IPS DF 4.7 (cell line): ENCODE data around the gene DEUP1.
"Not testable (repeated sequence)": the region's sequence is repeated elsewhere in the genome, so short reads cannot be mapped to it uniquely, and the experiment has no call there.

Experiments used
- DNase-seq: peaks from one replicate; pipeline ENCODE4 v3.0.0-alpha.2; 2013; ENCODE audit warnings: low spot score; ENCODE audit errors: extremely low read depth

Gene DEUP1

DNA sequence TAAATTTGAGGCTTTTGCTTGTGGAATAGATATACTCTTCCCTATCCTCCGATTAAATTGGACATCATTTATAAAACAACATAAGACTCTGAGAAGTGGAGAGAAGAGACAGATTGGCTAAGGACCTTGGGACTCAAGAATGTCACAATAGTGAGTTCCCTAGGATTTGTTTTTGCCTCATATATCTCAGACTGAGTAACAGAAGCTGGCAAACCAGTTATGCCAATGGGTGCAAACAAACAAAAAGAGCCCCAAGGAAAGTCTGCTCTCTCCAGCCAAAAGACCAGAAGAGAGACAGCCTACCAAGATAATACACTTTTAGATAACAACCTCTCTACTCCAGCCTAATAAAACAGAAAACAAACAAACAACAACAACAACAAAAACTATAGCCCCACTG, 28.9 kb downstream of the DEUP1 start:
- DNase-seq: no peak

GRCh38 chr11:93361435-93361834, 30.9 kb downstream of the DEUP1 start:
- no peak for DNase-seq

GRCh38 chr11:93368022-93368421, 37.5 kb downstream of the DEUP1 start:
- no peak for DNase-seq

- no peak for DNase-seq
Measured at GRCh38 chr11:93370260-93370659, 39.7 kb downstream of the DEUP1 start.

DNA sequence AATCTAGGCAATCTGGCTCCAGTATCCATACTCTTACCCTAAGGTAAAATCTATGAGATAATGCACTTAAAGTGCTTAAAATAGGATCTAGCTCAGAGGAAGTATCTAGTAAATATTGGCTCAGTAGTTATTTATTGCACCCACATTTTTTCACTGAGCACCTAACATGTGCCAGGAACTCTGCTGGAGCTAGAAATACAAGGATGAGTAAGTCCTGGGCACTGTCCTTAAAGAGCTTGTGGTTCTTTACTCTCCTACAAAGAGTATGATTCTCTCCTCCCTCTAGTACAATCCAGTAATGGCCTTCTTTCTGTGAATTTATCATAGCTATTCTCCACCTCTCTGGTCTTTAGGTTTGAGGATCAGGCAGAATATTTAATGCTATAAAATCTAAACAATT, 59.2 kb downstream of the DEUP1 start:
- no peak for DNase-seq

DNA sequence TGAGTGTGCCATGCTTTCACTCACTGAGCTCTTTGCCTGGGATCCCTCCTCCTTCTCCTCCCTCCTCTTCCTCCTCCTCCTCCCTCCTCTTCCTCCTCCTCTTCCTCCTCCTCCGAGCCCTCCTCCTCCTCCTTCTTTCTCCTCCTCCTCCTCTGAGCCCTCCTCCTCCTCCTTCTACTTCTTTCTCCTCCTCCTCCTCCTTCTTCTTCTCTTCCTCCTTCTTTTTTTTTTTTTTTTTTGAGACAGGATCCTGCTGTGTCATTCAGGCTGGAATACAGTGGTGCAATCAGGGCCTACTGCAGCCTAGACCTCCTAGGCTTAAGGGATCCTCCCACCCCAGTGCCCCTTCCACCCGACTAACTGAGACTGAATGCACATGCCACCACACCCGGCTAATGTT, 62.3 kb downstream of the DEUP1 start:
- no peak for DNase-seq

DNA sequence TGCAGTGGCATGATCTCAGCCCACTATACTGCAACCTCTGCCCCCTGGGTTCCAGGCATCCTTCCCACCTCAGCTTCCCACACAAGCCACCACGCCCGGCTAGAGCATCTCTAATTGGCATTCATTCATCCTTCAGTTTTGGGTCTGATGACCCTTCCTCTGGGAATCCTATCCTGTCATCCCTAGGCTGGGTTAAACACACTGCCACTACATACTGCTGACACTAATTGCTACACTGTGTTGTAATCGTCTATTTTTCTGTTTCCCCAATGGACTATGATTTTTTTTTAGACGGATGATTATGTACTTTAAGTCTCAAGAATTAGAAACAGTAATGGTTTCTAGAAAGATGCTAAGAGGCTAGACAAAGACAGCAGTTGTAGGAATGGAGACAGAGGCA, 62.8 kb downstream of the DEUP1 start:
- DNase-seq: no peak

- DNase-seq: no peak
Measured at GRCh38 chr11:93394488-93394887, 63.9 kb downstream of the DEUP1 start.

- DNase-seq: no peak
Measured at GRCh38 chr11:93396316-93396715, 65.8 kb downstream of the DEUP1 start.

DNA sequence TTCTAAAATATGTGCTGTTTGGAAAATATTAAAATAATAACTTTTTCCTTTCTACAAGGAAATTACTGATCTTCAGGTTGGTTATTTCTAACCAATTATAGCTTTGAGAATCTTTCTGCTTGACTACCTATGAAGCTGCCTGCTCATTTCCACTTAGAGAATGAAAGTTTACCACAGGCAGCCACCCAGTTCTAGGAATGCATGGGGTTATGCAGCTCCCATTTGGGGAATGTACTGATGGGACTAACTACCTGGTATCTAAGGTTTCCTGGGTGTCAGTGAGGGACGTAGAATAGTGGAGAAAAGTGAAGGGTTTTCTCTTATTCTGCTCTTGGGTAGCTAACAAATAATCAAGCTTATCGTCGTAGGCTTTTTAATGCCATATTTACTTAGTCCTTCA, 73.4 kb downstream of the DEUP1 start:
- no peak for DNase-seq

DNA sequence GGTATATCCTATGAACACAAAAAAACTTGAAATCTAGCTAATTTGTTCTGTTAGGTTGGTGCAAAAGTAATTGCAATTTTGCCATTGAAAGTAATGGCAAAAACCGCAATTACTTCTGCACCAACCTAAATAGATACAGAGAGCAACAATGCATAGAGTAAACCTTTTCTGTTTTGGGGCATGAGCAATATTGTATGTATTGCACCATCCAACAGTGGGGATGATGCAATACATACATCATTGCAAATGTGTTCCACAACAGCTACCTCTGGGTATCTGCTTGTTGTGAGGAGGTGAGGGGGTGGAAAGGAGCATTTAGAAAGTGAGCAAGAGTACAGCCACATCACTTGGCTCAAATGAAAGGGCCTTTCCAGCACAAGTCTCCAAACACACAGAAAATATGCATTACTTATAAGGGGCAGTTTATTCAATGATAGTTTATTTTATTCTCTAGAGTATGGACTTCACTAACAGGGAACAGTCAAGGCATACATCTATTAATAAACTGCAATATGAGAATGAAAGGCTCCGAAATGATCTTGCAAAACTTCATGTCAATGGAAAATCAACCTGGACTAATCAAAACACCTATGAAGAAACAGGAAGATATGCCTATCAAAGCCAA, 77.3 kb downstream of the DEUP1 start:
- DNase-seq: no peak

DNA sequence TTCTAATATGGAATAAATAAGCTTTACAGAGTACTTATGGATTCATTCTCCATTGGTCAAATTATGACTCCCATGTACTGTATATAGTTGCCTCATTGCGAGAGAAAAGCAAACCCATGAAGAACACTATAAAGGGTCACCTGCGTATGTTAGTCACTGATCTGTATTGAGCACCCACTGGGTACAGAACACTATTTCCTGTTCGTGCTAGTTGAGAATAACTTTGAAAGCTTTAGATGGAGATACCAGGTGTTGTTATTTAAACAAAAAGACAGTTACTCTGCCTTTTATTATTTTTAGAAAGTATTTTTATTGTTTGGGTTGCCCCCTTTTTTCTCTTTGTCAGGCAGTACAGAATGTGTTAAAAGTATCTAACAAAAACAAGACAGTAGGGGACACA, 79.9 kb downstream of the DEUP1 start:
- DNase-seq: no peak

- DNase-seq: no peak
Measured at GRCh38 chr11:93411705-93412104, 81.2 kb downstream of the DEUP1 start.

- no peak for DNase-seq
Measured at GRCh38 chr11:93432247-93432646, 101.7 kb downstream of the DEUP1 start.

DNA sequence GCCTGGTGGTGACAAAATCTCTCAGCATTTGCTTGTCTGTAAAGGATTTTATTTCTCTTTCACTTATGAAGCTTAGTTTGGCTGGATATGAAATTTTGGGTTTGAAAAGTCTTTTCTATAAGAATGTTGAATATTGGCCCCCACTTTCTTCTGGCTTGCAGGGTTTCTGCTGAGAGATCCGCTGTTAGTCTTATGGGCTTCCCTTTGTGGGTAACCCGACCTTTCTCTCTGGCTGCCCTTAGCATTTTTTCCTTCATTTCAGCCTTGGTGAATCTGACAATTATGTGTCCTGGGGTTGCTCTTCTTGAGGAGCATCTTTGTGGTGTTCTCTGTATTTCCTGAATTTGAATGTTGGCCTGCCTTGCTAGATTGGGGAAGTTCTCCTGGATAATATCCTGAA, 112.7 kb downstream of the DEUP1 start:
- not testable (repeated sequence) for DNase-seq

DNA sequence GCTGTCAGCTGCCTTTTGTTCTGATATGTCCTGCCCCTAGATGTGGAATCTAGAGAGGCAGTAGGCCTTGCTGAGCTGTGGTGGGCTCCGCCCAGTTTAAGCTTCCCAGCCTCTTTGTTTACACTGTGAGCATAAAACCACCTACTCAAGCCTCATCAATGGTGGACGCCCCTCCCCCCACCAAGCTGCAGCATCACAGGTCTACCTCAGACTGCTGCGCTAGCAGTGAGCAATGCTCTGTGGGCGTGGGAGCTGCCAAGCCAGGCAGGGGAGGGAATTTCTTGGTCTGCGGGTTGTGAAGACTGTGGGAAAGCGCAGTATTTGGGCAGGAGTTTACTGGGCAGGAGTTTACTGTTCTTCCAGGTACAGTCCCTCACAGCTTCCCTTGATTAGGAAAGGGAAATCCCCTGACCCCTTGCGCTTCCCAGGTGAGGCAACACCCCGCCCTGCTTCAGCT, 114.1 kb downstream of the DEUP1 start:
- DNase-seq: peak; percentile 19

GRCh38 chr11:93458286-93458685, 127.7 kb downstream of the DEUP1 start:
- DNase-seq: no peak

- DNase-seq: not testable (repeated sequence)
Measured at GRCh38 chr11:93463666-93464065, 133.1 kb downstream of the DEUP1 start.

- DNase-seq: no peak
Measured at GRCh38 chr11:93464927-93465540, 134.5 kb downstream of the DEUP1 start.

- DNase-seq: no peak
Measured at GRCh38 chr11:93467054-93467453, 136.5 kb downstream of the DEUP1 start.

- DNase-seq: no peak
Measured at GRCh38 chr11:93468290-93468689, 137.7 kb downstream of the DEUP1 start.

DNA sequence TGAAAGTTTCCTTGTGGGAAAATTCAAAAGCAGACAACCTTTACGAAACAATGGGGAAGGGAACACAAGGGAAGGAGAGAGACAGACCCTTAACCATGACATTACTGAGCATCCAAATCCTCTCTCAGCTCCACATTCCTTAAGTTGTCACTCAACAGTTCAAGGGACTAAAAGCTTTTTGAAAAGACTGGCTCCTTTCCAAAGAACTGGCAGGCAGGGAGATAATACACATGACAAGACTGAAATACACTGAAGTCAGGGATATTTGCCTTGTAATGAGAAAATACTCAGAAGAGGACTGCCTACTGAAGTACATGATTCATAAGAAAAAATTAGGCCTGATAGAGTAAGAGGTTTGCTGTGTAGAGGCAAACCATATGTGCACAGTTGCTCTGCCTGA, 143.6 kb downstream of the DEUP1 start:
- no peak for DNase-seq

DNA sequence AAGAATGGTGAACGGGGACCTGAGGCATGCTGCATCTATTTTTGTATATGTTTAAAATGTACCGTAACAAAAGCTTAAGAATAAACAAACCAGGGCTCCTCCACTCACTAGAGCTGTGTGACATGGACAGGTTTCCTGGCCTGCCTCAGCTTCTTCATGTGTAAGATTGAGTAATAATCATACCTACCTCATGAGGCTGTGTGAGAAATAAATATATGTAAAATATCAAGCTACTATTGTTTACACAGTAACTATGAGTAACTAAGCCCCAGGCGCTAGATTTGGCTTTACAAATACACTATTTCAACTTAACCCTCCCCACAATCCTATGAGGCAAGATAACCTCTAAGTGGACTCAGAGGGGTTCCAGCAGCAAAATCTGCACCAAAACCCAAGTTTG, 146.3 kb downstream of the DEUP1 start:
- DNase-seq: no peak
